MM.1S (cell line): ENCODE results near the gene PARP1.

Experiments used
- DNase-seq: peaks from one replicate; pipeline ENCODE4 v3.0.0-alpha.2; 2015
- H2AFZ ChIP-seq: fragments of 300-600 bp; sonication (generic); 2 replicates; pipeline ENCODE4 v1.6.0; 2016; ENCODE audit warnings: antibody characterized with exemption, low read length
- H3F3A ChIP-seq: fragments of 300-600 bp; sonication (generic); 2 replicates; pipeline ENCODE4 v1.6.1; 2016; ENCODE audit warnings: mild to moderate bottlenecking, antibody characterized with exemption, low read length, moderate library complexity, mixed read lengths; ENCODE audit not compliant: insufficient read depth
- H3K27ac ChIP-seq: fragments of 300-600 bp; sonication (generic); 2 replicates; pipeline ENCODE4 v1.5.1; 2016; ENCODE audit warnings: mild to moderate bottlenecking, low read length
- H3K27me3 ChIP-seq: fragments of 300-600 bp; sonication (generic); replicated peaks from 2 replicates; pipeline ENCODE4 v1.6.0; 2016; ENCODE audit warnings: low read length; ENCODE audit not compliant: insufficient read depth
- H3K36me3 ChIP-seq: fragments of 300-600 bp; sonication (generic); replicated peaks from 2 replicates; pipeline ENCODE4 v1.6.1; 2016; ENCODE audit warnings: mild to moderate bottlenecking, low read length, mixed read lengths; ENCODE audit not compliant: insufficient read depth
- H3K4me1 ChIP-seq: fragments of 300-600 bp; sonication (generic); 2 replicates; pipeline ENCODE4 v1.6.1; 2016; ENCODE audit warnings: low read length, mixed read lengths
- H3K4me2 ChIP-seq: fragments of 300-600 bp; sonication (generic); 2 replicates; pipeline ENCODE4 v1.6.0; 2016; ENCODE audit warnings: low read depth, low read length
- H3K4me3 ChIP-seq: fragments of 300-600 bp; sonication (generic); 2 replicates; pipeline ENCODE4 v1.5.1; 2016; ENCODE audit warnings: low read length, mixed read lengths
- H3K79me2 ChIP-seq: fragments of 300-600 bp; sonication (generic); 2 replicates; pipeline ENCODE4 v1.6.1; 2016; ENCODE audit warnings: mixed run types, low read length, mixed read lengths
- H3K9ac ChIP-seq: fragments of 300-600 bp; sonication (generic); 2 replicates; pipeline ENCODE4 v1.6.1; 2016; ENCODE audit warnings: low read length, mixed read lengths
- H3K9me2 ChIP-seq: fragments of 300-600 bp; sonication (generic); replicated peaks from 2 replicates; pipeline ENCODE4 v1.6.1; 2016; ENCODE audit warnings: mild to moderate bottlenecking, low read length, mixed read lengths; ENCODE audit not compliant: insufficient read depth
- H3K9me3 ChIP-seq: fragments of 300-600 bp; sonication (generic); replicated peaks from 2 replicates; pipeline ENCODE4 v1.6.1; 2016; ENCODE audit warnings: mild to moderate bottlenecking, low read length, mixed read lengths; ENCODE audit not compliant: insufficient read depth
- H4K20me1 ChIP-seq: fragments of 300-600 bp; sonication (generic); 2 replicates; pipeline ENCODE4 v1.6.1; 2016; ENCODE audit warnings: mild to moderate bottlenecking, low read length, moderate library complexity, mixed read lengths; ENCODE audit not compliant: insufficient read depth
- CTCF ChIP-seq: fragments of 300-600 bp; sonication (generic); IDR thresholded peaks from 2 replicates; pipeline ENCODE4 v1.5.1; 2016; ENCODE audit warnings: antibody characterized with exemption, low read length, mixed read lengths
- EZH2 ChIP-seq: fragments of 300-600 bp; sonication (generic); optimal IDR thresholded peaks from 2 replicates; pipeline ENCODE3; 2017; ENCODE audit warnings: low read depth, mild to moderate bottlenecking, antibody characterized with exemption, low read length, mixed read lengths
- EZH2phosphoT487 ChIP-seq: fragments of 300-600 bp; sonication (generic); IDR thresholded peaks from 2 replicates; pipeline ENCODE4 v1.6.1; 2018; ENCODE audit warnings: antibody characterized with exemption, low read length

Gene PARP1

GRCh38 chr1:226429858-226430715 lies 22.2 kb upstream of the PARP1 start:
- H3K4me1 ChIP-seq: peaks cover 5% of the 10 kb centered on the region; the same call in 1 of the 2 replicates
- no peaks in the 10 kb centered on the region for H4K20me1 ChIP-seq
- H3K27me3 ChIP-seq: no peaks in the 10 kb centered on the region
- no peak overlapping the region for H3K27ac ChIP-seq
- no peak for TF ChIP-seq EZH2
- TF ChIP-seq CTCF: no peak
- no peak for TF ChIP-seq EZH2phosphoT487
- no peaks in the 10 kb centered on the region for H3K9me3 ChIP-seq
- no peaks in the 10 kb centered on the region for H3K36me3 ChIP-seq
- H2AFZ ChIP-seq: no peak overlapping the region
- no peaks in the 10 kb centered on the region for H3K9me2 ChIP-seq
- H3K4me2 ChIP-seq: no peak overlapping the region
- H3K79me2 ChIP-seq: no peaks in the 10 kb centered on the region
- H3K9ac ChIP-seq: no peak overlapping the region
- no peak for DNase-seq
- H3F3A ChIP-seq: no peaks in the 10 kb centered on the region
- no peak overlapping the region for H3K4me3 ChIP-seq

GRCh38 chr1:226428791-226429461 lies 21.0 kb upstream of the PARP1 start:
- no peaks in the 10 kb centered on the region for H4K20me1 ChIP-seq
- DNase-seq: no peak
- H3K36me3 ChIP-seq: no peaks in the 10 kb centered on the region
- no peak overlapping the region for H3K27ac ChIP-seq
- peaks cover 5% of the 10 kb centered on the region; the same call in 1 of the 2 replicates for H3K4me1 ChIP-seq
- H3K4me3 ChIP-seq: no peak overlapping the region
- no peaks in the 10 kb centered on the region for H3K9me3 ChIP-seq
- no peak overlapping the region for H3K4me2 ChIP-seq
- H3K9ac ChIP-seq: no peak overlapping the region
- H2AFZ ChIP-seq: no peak overlapping the region
- H3K9me2 ChIP-seq: no peaks in the 10 kb centered on the region
- no peaks in the 10 kb centered on the region for H3K27me3 ChIP-seq
- no peaks in the 10 kb centered on the region for H3K79me2 ChIP-seq
- no peaks in the 10 kb centered on the region for H3F3A ChIP-seq
- no peak for TF ChIP-seq EZH2

- no peaks in the 10 kb centered on the region for H3K79me2 ChIP-seq
- no peak overlapping the region for H3K4me2 ChIP-seq
- H3K27ac ChIP-seq: no peak overlapping the region
- H4K20me1 ChIP-seq: no peaks in the 10 kb centered on the region
- H3K36me3 ChIP-seq: no peaks in the 10 kb centered on the region
- no peak for DNase-seq
- no peak overlapping the region for H3K4me3 ChIP-seq
- H3K4me1 ChIP-seq: peaks cover 5% of the 10 kb centered on the region; the same call in 1 of the 2 replicates
- H2AFZ ChIP-seq: no peak overlapping the region
- TF ChIP-seq EZH2phosphoT487 (no peak), CTCF (no peak), EZH2 (no peak)
- no peaks in the 10 kb centered on the region for H3F3A ChIP-seq
- no peaks in the 10 kb centered on the region for H3K27me3 ChIP-seq
- no peaks in the 10 kb centered on the region for H3K9me3 ChIP-seq
- no peaks in the 10 kb centered on the region for H3K9me2 ChIP-seq
- H3K9ac ChIP-seq: no peak overlapping the region
Observed at GRCh38 chr1:226428348-226428747, 20.5 kb upstream of the PARP1 start.
